Neural cell (in vitro differentiated cells): ENCODE data around the gene FUT9. TPM values are rescaled to one million over a fixed set of nuclear protein-coding genes. Genes with fewer than 3 reads are reported as not detected.

ENCODE experiments used
- H2AFZ ChIP-seq: fragments of 200-600, 300-800 bp; sonication (generic), shearing (Covaris generic); 2 replicates; pipeline ENCODE4 v1.6.0; 2014; ENCODE audit warnings: low read depth, mild to moderate bottlenecking, antibody characterized with exemption, low read length, moderate library complexity
- H3F3A ChIP-seq: fragments of 200-600 bp; shearing (Covaris generic); 2 replicates; pipeline ENCODE4 v1.6.1; 2016; ENCODE audit warnings: mild to moderate bottlenecking, moderate library complexity, mixed read lengths, antibody characterized with exemption, low read length; ENCODE audit not compliant: insufficient read depth, poor library complexity, severe bottlenecking
- H3K27ac ChIP-seq: fragments of 200-600, 300-800 bp; sonication (generic), shearing (Covaris generic); 2 replicates; pipeline ENCODE4 v1.5.1; 2014; ENCODE audit warnings: mild to moderate bottlenecking, low read length, moderate library complexity
- H3K27me3 ChIP-seq: fragments of 300-800, 200-600 bp; sonication (generic), shearing (Covaris generic); 2 replicates; pipeline ENCODE4 v1.6.0; 2014; ENCODE audit warnings: mild to moderate bottlenecking, low read depth, low read length, moderate library complexity; ENCODE audit not compliant: insufficient read depth
- H3K36me3 ChIP-seq: fragments of 300-800, 200-600 bp; sonication (generic), shearing (Covaris generic); 2 replicates; pipeline ENCODE4 v1.5.1; 2014; ENCODE audit warnings: mild to moderate bottlenecking, antibody characterized with exemption, low read length, moderate library complexity; ENCODE audit not compliant: insufficient read depth
- H3K4me2 ChIP-seq: fragments of 300-800, 200-600 bp; sonication (generic), shearing (Covaris generic); 2 replicates; pipeline ENCODE4 v1.6.0; 2014; ENCODE audit warnings: mild to moderate bottlenecking, low read length
- H3K4me3 ChIP-seq: fragments of 300-800, 200-600 bp; sonication (generic), shearing (Covaris generic); 2 replicates; pipeline ENCODE4 v1.5.1; 2014; ENCODE audit warnings: mild to moderate bottlenecking, low read length, moderate library complexity
- H3K79me2 ChIP-seq: fragments of 200-600 bp; shearing (Covaris generic); replicated peaks from 2 replicates; pipeline ENCODE4 v1.6.0; 2014; ENCODE audit warnings: mild to moderate bottlenecking, low read length, moderate library complexity; ENCODE audit not compliant: insufficient read depth
- H3K9ac ChIP-seq: fragments of 300-800, 200-600 bp; sonication (generic), shearing (Covaris generic); 2 replicates; pipeline ENCODE4 v1.6.1; 2016; ENCODE audit warnings: mild to moderate bottlenecking, low read length, mixed read lengths
- H3K9me2 ChIP-seq: fragments of 200-600 bp; shearing (Covaris generic); 2 replicates; pipeline ENCODE4 v1.6.1; 2016; ENCODE audit warnings: mild to moderate bottlenecking, low read length, mixed read lengths; ENCODE audit not compliant: insufficient read depth
- H3K9me3 ChIP-seq: fragments of 200-600, 300-800 bp; sonication (generic), shearing (Covaris generic); 2 replicates; pipeline ENCODE4 v1.6.1; 2016; ENCODE audit warnings: mild to moderate bottlenecking, mixed run types, low read length, moderate library complexity, mixed read lengths
- H4K20me1 ChIP-seq: fragments of 200-600 bp; shearing (Covaris generic); 2 replicates; pipeline ENCODE4 v1.6.1; 2016; ENCODE audit warnings: mild to moderate bottlenecking, mixed run types; ENCODE audit not compliant: insufficient read depth
- EP300 ChIP-seq: fragments of 450-650 bp; conservative IDR thresholded peaks from 2 replicates; pipeline ENCODE4 v1.6.1; 2014; ENCODE audit warnings: antibody characterized with exemption, mild to moderate bottlenecking, moderate library complexity; ENCODE audit not compliant: poor library complexity, severe bottlenecking
- EZH2 ChIP-seq: fragments of 200-600, 300-800 bp; shearing (Covaris generic), sonication (generic); IDR thresholded peaks from 2 replicates; pipeline ENCODE4 v1.6.1; 2014; ENCODE audit warnings: antibody characterized with exemption, low read length, borderline replicate concordance, mild to moderate bottlenecking; ENCODE audit not compliant: insufficient read depth, poor library complexity, severe bottlenecking
- MXI1 ChIP-seq: fragments of 450-650 bp; conservative IDR thresholded peaks from 2 replicates; pipeline ENCODE4 v1.6.1; 2014; ENCODE audit warnings: antibody characterized with exemption, mild to moderate bottlenecking; ENCODE audit not compliant: poor library complexity, severe bottlenecking
- POLR2AphosphoS5 ChIP-seq: IDR thresholded peaks from 2 replicates; pipeline ENCODE4 v1.6.1; 2012
- RAD21 ChIP-seq: fragments of 450-650 bp; conservative IDR thresholded peaks from 2 replicates; pipeline ENCODE4 v1.6.1; 2014; ENCODE audit warnings: antibody characterized with exemption, mild to moderate bottlenecking, moderate library complexity
- SMC3 ChIP-seq: fragments of 450-650 bp; conservative IDR thresholded peaks from 2 replicates; pipeline ENCODE4 v1.6.1; 2014; ENCODE audit warnings: antibody characterized with exemption, mild to moderate bottlenecking, moderate library complexity; ENCODE audit not compliant: poor library complexity
- TAF1 ChIP-seq: IDR thresholded peaks from 2 replicates; pipeline ENCODE4 v1.6.1; 2012; ENCODE audit warnings: low read depth
- polyA plus RNA-seq: library from polyadenylated mRNA; depleted of rRNA; stranded (reverse); fragments of >200 nt; gene quantifications from 2 replicates; pipeline ENCODE4 v1.2.3, GENCODE V29; 2014
- TF ChIP-seq, protein P1 (sequence below): fragments of 450-650 bp; IDR thresholded peaks from 2 replicates; pipeline ENCODE4 v1.5.1; 2014; ENCODE audit warnings: antibody characterized with exemption, mild to moderate bottlenecking, moderate library complexity; ENCODE audit not compliant: poor library complexity, severe bottlenecking
- TF ChIP-seq, protein P2 (sequence below): IDR thresholded peaks from 2 replicates; pipeline ENCODE4 v1.6.1; 2012; ENCODE audit warnings: borderline replicate concordance

The FUT9 gene
- polyA plus RNA-seq, 1 donor from 2014 or later, result 18.5 TPM

DNA sequence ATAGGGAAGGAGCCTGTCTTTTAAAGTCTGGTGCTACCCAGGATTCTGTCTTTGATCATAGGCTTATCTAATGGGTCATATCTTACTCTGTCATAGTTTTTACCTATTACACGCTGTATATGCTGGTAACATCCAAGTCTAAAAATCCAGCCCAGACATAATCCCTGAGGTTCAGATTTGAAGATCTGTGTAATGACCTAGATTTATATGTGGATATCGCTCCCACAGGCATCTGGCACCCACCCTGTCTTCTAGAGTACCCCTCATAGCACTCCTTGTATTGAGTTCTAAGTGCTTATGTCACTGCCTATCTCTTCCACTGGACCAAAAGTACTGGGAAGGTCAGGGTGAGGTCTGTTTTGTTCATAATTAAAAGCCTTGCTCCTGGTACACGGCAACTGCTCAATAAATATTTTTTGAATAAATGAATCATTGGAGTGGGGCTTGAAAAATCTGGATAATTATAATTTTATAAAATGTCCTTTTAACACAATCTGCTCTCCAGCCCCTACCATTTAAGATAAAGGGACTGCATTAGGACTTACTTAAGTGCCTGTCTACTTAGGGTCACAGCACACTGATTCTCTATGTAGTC lies 136.4 kb downstream of the FUT9 start:
- H3K4me2 ChIP-seq, result no peak overlapping the region
- H3K9ac ChIP-seq, result no peak overlapping the region
- H4K20me1 ChIP-seq, result no peaks in the 10 kb centered on the region
- TF ChIP-seq EP300, result no peak
- no peak for TF ChIP-seq EZH2
- TF ChIP-seq RAD21, result no peak
- no peak for TF ChIP-seq MXI1
- no peak for TF ChIP-seq SMC3
- TF ChIP-seq POLR2AphosphoS5, result no peak
- TF ChIP-seq TAF1, result no peak
- TF ChIP-seq, protein P1, sequence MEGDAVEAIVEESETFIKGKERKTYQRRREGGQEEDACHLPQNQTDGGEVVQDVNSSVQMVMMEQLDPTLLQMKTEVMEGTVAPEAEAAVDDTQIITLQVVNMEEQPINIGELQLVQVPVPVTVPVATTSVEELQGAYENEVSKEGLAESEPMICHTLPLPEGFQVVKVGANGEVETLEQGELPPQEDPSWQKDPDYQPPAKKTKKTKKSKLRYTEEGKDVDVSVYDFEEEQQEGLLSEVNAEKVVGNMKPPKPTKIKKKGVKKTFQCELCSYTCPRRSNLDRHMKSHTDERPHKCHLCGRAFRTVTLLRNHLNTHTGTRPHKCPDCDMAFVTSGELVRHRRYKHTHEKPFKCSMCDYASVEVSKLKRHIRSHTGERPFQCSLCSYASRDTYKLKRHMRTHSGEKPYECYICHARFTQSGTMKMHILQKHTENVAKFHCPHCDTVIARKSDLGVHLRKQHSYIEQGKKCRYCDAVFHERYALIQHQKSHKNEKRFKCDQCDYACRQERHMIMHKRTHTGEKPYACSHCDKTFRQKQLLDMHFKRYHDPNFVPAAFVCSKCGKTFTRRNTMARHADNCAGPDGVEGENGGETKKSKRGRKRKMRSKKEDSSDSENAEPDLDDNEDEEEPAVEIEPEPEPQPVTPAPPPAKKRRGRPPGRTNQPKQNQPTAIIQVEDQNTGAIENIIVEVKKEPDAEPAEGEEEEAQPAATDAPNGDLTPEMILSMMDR, result no peak
- TF ChIP-seq, protein P2, sequence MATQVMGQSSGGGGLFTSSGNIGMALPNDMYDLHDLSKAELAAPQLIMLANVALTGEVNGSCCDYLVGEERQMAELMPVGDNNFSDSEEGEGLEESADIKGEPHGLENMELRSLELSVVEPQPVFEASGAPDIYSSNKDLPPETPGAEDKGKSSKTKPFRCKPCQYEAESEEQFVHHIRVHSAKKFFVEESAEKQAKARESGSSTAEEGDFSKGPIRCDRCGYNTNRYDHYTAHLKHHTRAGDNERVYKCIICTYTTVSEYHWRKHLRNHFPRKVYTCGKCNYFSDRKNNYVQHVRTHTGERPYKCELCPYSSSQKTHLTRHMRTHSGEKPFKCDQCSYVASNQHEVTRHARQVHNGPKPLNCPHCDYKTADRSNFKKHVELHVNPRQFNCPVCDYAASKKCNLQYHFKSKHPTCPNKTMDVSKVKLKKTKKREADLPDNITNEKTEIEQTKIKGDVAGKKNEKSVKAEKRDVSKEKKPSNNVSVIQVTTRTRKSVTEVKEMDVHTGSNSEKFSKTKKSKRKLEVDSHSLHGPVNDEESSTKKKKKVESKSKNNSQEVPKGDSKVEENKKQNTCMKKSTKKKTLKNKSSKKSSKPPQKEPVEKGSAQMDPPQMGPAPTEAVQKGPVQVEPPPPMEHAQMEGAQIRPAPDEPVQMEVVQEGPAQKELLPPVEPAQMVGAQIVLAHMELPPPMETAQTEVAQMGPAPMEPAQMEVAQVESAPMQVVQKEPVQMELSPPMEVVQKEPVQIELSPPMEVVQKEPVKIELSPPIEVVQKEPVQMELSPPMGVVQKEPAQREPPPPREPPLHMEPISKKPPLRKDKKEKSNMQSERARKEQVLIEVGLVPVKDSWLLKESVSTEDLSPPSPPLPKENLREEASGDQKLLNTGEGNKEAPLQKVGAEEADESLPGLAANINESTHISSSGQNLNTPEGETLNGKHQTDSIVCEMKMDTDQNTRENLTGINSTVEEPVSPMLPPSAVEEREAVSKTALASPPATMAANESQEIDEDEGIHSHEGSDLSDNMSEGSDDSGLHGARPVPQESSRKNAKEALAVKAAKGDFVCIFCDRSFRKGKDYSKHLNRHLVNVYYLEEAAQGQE, result no peak
- H3K4me3 ChIP-seq, result no peak overlapping the region
- no peak overlapping the region for H3K27ac ChIP-seq
- H3K9me3 ChIP-seq, result no peaks in the 10 kb centered on the region
- H3K36me3 ChIP-seq, result no peaks in the 10 kb centered on the region
- H3K27me3 ChIP-seq, result no peaks in the 10 kb centered on the region
- no peaks in the 10 kb centered on the region for H3F3A ChIP-seq
- H3K9me2 ChIP-seq, result no peaks in the 10 kb centered on the region
- no peak overlapping the region for H2AFZ ChIP-seq
- H3K79me2 ChIP-seq, result no peaks in the 10 kb centered on the region

DNA sequence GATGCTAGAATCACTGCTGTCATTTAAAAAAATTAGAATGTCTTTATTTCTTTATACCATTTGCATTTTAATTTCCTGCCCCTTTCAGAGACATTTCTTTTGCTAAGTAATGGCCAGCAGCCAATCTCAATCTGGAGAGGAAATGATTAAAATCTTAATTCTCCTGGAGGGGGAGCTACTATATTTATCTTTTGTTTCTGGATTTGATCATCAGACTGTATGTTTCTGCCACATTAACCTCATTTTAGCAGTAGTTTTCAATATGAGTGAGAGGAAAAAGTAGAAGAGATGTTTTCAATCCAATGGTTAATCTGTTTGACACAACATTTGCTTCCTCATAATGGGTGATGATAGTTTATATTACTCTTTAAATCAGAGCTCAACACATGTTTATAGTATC lies 138.0 kb downstream of the FUT9 start:
- Histone ChIP-seq H3K36me3 (no peaks in the 10 kb centered on the region), H3K4me3 (no peak overlapping the region), H4K20me1 (no peaks in the 10 kb centered on the region), H2AFZ (no peak overlapping the region), H3K27me3 (no peaks in the 10 kb centered on the region), H3K4me2 (no peak overlapping the region), H3F3A (no peaks in the 10 kb centered on the region), H3K9me2 (no peaks in the 10 kb centered on the region), H3K27ac (no peak overlapping the region), H3K9me3 (no peaks in the 10 kb centered on the region), H3K79me2 (no peaks in the 10 kb centered on the region), H3K9ac (no peak overlapping the region)
- TF ChIP-seq RAD21 (no peak), TAF1 (no peak), EP300 (no peak), POLR2AphosphoS5 (no peak), EZH2 (no peak), SMC3 (no peak), MXI1 (no peak)
- TF ChIP-seq, protein P2, result no peak
- TF ChIP-seq, protein P1, result no peak
